Stimulated activated CD8-positive, alpha-beta memory T cell treated with anti-CD3 and anti-CD28 coated beads, Interleukin-7, amount 100 ng/mL, for 1 hour (primary cell): ENCODE data around the gene SIGLEC1.
A peak's percentile ranks its signal among the peaks of the same experiment; 100 is the strongest.

Experiments
- DNase-seq, 2 donors: peaks; one replicate each; pipeline ENCODE4 v3.0.0-alpha.2; 2020; ENCODE audit warnings: low read depth in 2 of 2

SIGLEC1 gene

DNA sequence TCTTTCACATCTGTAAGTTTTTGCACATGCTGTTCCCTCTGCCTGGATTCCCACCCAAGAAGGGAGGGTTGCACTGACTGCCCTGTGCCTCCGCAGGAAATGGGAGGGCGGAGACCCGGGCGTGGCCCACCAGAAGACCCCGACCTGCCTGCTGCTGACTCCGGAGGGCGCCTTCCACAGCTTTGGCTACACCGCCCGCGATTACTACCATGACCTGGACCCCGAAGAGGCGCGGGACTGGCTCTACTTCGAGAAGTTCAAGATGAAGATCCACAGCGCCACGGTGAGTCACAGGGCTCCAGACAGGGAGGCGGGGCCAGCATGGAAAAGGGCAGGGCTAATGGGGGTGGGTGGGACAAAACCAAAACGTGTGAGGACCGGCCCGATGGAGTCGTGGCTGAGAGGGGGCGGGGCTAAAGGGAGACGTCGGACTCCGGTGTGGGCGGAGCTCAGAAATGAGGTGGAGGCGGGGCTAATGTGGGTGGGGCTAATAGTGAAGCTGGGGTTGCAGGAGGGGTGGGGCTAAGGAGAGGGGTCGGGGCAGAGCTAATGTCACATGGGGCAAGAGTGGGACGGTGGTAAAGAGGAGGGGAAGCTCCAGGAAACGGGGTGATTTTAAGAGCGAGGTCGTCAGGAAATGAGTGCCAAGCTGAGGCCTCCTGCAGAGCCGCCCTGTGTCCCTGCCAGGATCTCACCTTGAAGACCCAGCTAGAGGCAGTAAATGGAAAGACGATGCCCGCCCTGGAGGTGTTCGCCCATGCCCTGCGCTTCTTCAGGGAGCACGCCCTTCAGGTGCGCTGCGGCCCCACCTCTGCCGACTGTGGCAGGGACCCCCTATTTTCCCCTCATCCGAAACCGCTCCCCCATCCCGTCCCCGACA is 32.6 kb upstream of the SIGLEC1 start:
- peak; percentile 8 to 34 for DNase-seq

DNA sequence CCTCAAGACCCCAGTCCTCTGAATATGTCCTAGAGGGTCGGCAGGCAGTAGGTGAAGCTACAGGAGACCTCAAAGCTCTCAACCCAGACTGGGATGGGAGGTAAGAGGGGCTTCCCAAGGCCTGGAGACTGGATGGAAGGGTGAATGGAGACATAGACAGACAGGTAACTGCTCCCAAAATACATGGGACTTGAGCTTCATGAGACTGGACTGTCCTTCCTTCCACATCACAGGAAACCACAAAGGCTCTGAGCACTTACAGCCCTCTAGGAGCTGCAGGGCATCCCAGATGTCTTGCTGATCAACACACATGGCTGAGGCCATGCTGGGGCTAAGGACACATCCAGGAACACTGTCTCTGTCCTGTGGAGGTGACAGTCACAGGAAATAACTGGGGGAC is 31.6 kb upstream of the SIGLEC1 start:
- no peak for DNase-seq

GRCh38 chr20:3743251-3743650 is 30.9 kb upstream of the SIGLEC1 start:
- DNase-seq: no peak

GRCh38 chr20:3741836-3742458 is 29.5 kb upstream of the SIGLEC1 start:
- no peak for DNase-seq

DNA sequence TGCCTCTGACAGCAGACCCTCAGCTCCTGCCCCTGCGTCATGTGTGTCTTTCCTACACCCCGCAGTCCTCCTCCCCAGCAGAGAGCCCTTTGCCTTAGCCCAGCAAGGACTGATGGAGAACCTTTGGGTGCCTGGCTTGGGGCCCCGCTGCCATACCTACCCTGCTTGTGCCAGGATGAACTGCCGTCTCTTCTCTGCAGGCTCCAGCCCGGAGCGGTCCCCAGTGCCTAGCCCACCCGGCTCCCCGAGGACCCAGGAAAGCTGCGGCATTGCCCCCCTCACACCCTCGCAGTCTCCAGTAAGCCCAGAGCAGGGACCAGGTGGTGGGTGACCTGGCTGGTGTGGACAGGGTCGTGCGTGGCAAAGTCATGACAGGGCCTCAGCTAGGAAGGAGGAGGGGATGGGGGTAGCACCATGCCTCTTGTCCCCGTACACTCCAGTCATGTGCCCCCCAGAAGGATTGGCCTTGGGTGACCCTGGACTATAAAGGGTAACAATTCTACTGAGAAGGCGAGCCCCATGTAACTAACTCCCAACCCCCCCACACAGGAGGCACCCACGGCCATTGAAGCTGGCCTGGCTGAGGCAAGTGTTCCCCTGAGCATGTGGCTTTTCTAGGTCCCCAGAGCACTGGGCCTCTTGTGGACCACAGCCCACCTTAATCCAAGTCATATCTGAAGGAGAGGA is 28.4 kb upstream of the SIGLEC1 start:
- DNase-seq: no peak

- DNase-seq: no peak
Observed at GRCh38 chr20:3739926-3740451, 27.6 kb upstream of the SIGLEC1 start.

GRCh38 chr20:3739054-3739925 is 26.9 kb upstream of the SIGLEC1 start:
- DNase-seq: no peak

- no peak for DNase-seq
Observed at GRCh38 chr20:3738111-3739053, 26.0 kb upstream of the SIGLEC1 start.

- DNase-seq: no peak
Observed at GRCh38 chr20:3735768-3736167, 23.4 kb upstream of the SIGLEC1 start.

GRCh38 chr20:3734111-3734843 is 21.9 kb upstream of the SIGLEC1 start:
- no peak for DNase-seq

- DNase-seq: no peak
Observed at GRCh38 chr20:3733119-3733995, 21.0 kb upstream of the SIGLEC1 start.

- no peak for DNase-seq
Observed at GRCh38 chr20:3732327-3733118, 20.1 kb upstream of the SIGLEC1 start, which contains the start of gene HSPA12B. Gene HSPA12B (plus strand): TSS chr20:3732685. CDS start chr20:3738675, 5,990 bp downstream.

- no peak for DNase-seq
Observed at GRCh38 chr20:3731944-3732326, 19.5 kb upstream of the SIGLEC1 start.

DNA sequence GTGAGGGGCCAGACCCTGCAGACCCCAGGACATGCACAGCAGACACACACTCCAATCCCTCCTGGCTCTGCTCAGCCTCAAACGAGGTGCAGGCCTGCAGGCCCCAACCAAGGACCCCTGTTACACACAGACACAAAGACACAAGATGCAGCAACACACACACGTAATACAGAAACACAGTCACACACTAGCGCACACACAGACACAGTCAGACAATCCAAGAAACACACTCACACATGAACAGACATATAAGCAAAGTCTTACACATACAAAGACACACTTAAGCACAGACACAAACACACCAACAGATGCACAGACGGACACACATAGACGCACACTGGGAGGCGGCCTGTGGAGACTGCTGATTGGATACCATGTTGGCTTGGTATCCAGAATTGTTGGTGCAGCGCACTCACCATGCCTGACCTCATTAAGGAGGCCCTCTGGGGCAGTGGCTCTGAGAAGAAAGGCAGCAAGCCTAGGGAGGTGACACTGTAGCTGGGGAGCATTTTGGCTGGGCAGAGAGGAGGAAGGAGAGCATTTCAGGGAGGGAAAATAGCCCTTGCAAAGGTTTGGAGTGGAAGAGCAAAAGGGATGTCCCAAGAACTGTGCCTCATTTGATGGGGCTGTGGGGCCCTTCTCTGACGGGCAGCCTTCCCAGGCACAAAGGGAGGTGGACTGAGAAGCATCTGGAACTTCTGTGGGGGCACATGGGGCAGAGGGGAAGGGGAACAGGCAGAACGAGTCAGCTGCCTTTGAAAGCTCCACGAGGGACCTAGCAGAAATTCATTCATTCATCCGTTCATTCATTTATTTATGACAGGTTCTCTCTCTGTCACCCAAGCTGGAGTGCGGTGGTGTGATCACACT is 18.6 kb upstream of the SIGLEC1 start:
- DNase-seq: no peak

GRCh38 chr20:3729811-3730540 is 17.6 kb upstream of the SIGLEC1 start:
- DNase-seq: no peak

DNA sequence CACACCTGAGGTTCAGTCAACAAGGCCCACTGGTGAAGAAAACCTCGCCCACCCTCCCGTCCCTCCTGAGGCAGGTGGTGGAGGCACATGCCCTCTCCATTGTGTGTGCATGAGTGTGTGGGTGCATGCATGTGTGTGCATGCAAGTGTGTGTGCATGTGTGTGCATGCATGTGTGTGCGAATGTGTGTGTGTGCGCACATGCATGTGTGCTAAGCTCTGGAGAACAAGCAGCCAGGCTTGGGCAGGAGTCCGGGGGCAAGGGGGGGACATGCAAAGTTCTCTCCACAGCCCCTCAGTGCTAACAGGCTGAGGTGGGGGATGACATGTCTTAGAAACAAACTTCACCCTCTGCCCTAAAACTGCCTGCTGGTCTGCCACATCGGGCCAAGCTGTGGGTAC is 17.0 kb upstream of the SIGLEC1 start:
- DNase-seq: no peak
